H1 (cell line): ENCODE results near the gene LYSMD3. TPM values are rescaled to one million over a fixed set of nuclear protein-coding genes. Genes with fewer than 3 reads are reported as not detected.

Experiments
- CHD7 ChIP-seq: fragments of 300-600 bp; sonication (generic); IDR thresholded peaks from 2 replicates; pipeline ENCODE4 v1.7.1; 2012; ENCODE audit warnings: low read length, moderate library complexity, mild to moderate bottlenecking, inconsistent platforms; ENCODE audit not compliant: insufficient replicate concordance
- EZH2 ChIP-seq: fragments of 200-600 bp; sonication (generic); IDR thresholded peaks from 2 replicates; pipeline ENCODE4 v1.7.1; 2012; ENCODE audit warnings: low read depth, mild to moderate bottlenecking, moderate library complexity, low read length, inconsistent platforms; ENCODE audit not compliant: severe bottlenecking
- KDM4A ChIP-seq: IDR thresholded peaks from one replicate; pipeline ENCODE4 v1.7.1; 2012; ENCODE audit warnings: low read depth, mild to moderate bottlenecking, moderate library complexity, low read length, inconsistent platforms; ENCODE audit not compliant: severe bottlenecking
- SAP30 ChIP-seq: fragments of 300-600 bp; sonication (generic); IDR thresholded peaks from 2 replicates; pipeline ENCODE4 v1.7.1; 2012; ENCODE audit warnings: low read length, moderate library complexity, mild to moderate bottlenecking, inconsistent platforms; ENCODE audit not compliant: insufficient read depth, insufficient replicate concordance
- SIX5 ChIP-seq: IDR thresholded peaks from 2 replicates; pipeline ENCODE4 v1.6.1; 2011; ENCODE audit warnings: mild to moderate bottlenecking, low read depth, low read length
- SP2 ChIP-seq: IDR thresholded peaks from 2 replicates; pipeline ENCODE4 v1.6.1; 2012; ENCODE audit warnings: mild to moderate bottlenecking, low read length, inconsistent platforms
- TAF7 ChIP-seq: optimal IDR thresholded peaks from 2 replicates; pipeline ENCODE3; 2011; ENCODE audit warnings: low read depth, mild to moderate bottlenecking, inconsistent platforms, low read length, moderate library complexity, borderline replicate concordance
- USF2 ChIP-seq: IDR thresholded peaks from 2 replicates; pipeline ENCODE4 v1.6.1; 2011; ENCODE audit warnings: low read length, improper control_type of control experiment
- YY1 ChIP-seq: IDR thresholded peaks from 2 replicates; pipeline ENCODE4 v1.6.1; 2011; ENCODE audit warnings: low read depth, mild to moderate bottlenecking, low read length
- polyA plus RNA-seq, 7 experiments: library from polyadenylated mRNA; depleted of rRNA in 3 of 7; stranded (reverse) in 5 of 7; unstranded in 2 of 7; fragments of >200 nt in 5 of 7; fragments of 200-250 nt in 2 of 7; gene quantifications; 1 replicate in 5 of 7; 2 replicates in 1 of 7; 4 replicates in 1 of 7; pipeline versions ENCODE4 v1.2.1 to v1.2.3, GENCODE V29; 2011 to 2013; ENCODE audit warnings: missing spikeins in 2 of 7, mixed read lengths in 2 of 7
- total RNA-seq: library from RNA; stranded (reverse); fragmentation: NEBNext Ultra II Directional; extraction: Animal tissue kit (Norgen Biotek cat#: 25700); gene quantifications from 2 replicates; pipeline ENCODE4 v1.2.1, GENCODE V29; 2021

Gene LYSMD3
- total and polyA plus RNA-seq, 2 of the 8 experiments (the other 6 are each of a cell fraction or from before 2014, with no cell fraction given) = 3.7 to 14.9 TPM

- TF ChIP-seq CHD7 = no peak
- no peak for TF ChIP-seq TAF7
- TF ChIP-seq USF2 = no peak
- TF ChIP-seq YY1 = no peak
- TF ChIP-seq EZH2 = no peak
- no peak for TF ChIP-seq SIX5
- no peak for TF ChIP-seq SP2
- no peak for TF ChIP-seq KDM4A
- TF ChIP-seq SAP30 = no peak
Measured at GRCh38 chr5:90571147-90571773, 41.9 kb upstream of the LYSMD3 start (continued).
